Measurements from ENCODE around the gene PROK1.

DNA sequence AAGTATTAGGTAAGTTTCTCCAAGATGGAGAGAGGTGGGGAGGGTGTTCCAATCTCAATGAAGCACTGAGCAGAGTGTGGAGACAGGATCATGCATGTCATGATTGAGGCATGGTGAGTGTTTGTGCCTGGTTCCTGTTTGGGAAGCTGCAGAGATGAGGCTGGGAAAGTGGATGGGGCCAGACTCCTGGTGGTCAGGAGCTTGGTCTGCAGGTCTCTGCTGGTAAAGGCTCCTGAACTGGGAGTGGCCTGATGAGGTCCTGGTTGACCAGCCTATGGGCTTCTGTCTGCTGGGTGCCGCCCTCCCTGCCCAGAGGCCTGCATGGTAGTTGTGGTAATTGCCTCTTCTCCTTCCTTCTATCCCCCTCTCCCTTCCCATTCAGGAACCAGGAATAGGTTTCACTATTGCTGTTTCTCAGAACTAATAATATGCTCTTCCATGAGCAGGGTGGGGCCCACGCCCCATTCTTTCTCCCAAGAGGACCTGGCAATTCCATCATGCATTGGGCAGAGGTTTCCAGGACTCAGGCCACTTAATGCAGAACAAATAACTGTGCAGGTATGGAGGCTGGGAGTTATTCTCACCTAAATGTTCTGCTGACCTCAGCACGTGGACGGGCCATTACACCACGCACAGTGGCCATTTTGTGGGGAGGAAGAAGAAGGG is 24.5 kb downstream of the PROK1 start:
- TF ChIP-seq CTCF (conservative IDR thresholded peaks at IDR 0.05; ENCODE audit: low read depth, low read length) (no peak), EZH2 (IDR thresholded peaks at IDR 0.05; ENCODE audit: low read length, unreplicated experiment) (no peak), EZH2phosphoT487 (IDR thresholded peaks at IDR 0.05; ENCODE audit: borderline replicate concordance, low read length) (no peak)
